NCI-H345 treated with DMSO at 0.1 percent for 48 hours (cell line): ENCODE measurements around the gene ONECUT3.

Experiments used
- DNase-seq: peaks from one replicate; lab custom pipeline; 2025; ENCODE audit not compliant: unreplicated experiment; lab: John Stamatoyannopoulos, UW

ONECUT3 gene

DNA sequence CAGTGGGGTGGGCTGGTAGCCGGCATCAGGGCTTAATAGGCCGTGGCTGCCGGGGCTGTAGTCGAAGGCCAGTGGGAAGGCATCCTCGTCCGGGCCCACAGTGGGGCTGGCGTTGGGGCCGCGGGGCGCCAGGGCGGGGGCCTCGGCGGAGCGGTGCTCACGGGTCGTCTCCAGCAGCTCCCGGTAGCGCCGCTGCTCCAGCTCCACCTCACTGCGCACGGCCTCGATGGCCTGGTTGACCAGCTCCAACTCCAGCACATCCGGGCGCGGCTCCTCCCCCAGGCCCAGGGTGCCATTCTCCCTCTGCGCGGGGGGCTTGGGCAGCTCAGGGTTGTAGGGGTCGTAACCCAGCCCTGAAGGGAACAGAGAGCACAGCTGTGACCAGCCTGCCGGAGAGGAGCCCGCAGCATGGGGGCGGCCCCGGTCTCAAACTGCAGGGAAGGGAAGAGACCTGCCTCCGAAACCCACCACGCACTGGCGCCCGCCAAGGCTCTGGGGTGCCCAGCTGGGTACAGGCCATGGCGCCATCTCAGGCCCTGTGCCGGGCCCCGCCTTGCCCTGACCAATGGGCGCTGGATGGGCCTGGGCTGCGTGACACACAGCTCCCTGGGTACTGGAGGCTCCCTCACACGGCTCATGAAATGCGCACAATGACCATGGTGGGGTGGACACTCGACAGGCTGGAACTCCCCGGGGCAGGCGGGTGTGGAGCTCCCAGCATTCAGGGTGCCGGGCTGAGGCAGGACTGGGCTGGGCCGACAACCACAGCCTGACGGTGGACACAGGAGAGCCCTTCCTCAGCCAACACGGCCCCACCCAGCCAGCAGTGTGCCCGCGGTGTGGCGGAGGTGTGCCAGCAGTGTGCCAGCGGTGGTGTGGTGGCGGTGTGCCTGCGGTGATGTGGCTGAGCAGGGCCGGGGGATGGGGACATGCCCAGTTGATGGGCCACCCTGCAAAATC, 75.3 kb downstream of the ONECUT3 start:
- DNase-seq: no peak

DNA sequence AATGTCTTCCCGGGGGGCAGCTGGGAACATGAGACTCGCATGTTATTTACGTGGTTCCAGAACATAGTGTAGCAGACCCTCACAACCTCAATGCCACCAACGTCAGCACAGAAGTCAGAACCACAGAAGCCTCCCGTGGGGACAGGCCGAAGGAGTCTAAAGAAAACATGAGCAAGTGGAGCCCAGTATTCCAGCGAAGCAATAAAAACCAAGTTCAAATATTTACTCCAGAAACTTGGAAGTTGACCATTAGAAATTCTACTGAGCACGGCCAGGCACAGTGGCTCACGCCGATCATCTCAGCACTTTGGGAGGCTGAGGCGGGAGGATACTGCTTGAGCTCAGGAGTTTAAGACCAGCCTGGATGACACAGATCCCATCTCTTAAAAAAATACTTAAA, 76.7 kb downstream of the ONECUT3 start:
- no peak for DNase-seq

DNA sequence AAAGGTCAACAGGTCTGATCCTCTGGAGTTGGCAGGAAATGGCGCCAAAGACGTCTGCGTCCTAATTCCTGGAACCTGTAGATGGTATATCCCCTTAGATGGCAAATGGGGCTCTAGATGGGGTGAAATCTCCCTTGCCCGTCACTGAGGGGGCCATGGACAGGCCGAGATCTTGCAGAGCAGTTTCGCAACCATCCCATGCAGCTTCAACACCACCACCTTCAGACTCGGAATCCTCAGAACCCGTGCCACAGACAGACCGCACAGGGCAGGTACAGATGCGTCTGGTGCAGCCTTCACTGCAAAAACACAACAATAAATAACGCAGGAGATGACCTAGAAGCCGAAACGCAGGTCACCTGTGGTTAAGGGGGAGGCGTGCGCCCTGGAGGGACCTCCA, 77.3 kb downstream of the ONECUT3 start:
- DNase-seq: no peak
